ENCODE data around the gene MINDY2.
"Not testable (repeated sequence)": the region's sequence is repeated elsewhere in the genome, so short reads cannot be mapped to it uniquely, and the experiment has no call there.

- TF ChIP-seq KDM1A (IDR thresholded peaks at IDR 0.05; ENCODE audit: borderline replicate concordance, low read length); CTCF (IDR thresholded peaks at IDR 0.05; ENCODE audit: control extremely low read depth in 1 of 3, insufficient read depth in 1 of 3, low read depth in 1 of 3, low read length in 3 of 3): not testable (repeated sequence)
Measured at GRCh38 chr15:58856621-58857020, 85.5 kb downstream of the MINDY2 start.

Measured in H1 (cell line).